HEK293 (cell line): Measurements from ENCODE around the gene SPON1.

Source experiments
- CTCF ChIA-PET: fragments of 350-600 bp; formaldehyde crosslinking; extraction: SDS; loops from one replicate; lab custom pipeline; 2021; ENCODE audit warnings: antibody characterized with exemption; lab: Yijun Ruan, JAX
- POLR2A ChIA-PET: fragments of 300-600 bp; formaldehyde crosslinking; extraction: SDS; loops from one replicate; lab custom pipeline; 2020; ENCODE audit warnings: antibody characterized with exemption, inconsistent platforms; lab: Yijun Ruan, JAX
- H3K27ac ChIP-seq: fragments of 200-500 bp; sonication (Bioruptor generic); 2 replicates; pipeline ENCODE4 v1.5.1; 2014; ENCODE audit warnings: low read depth, low read length, control low read depth, inconsistent platforms; ENCODE audit errors: extremely low read depth
- H3K36me3 ChIP-seq, 2 experiments: fragments of 200-500 bp in 1 of 2; sonication (Bioruptor generic) in 1 of 2; 1 replicate in 1 of 2; 2 replicates in 1 of 2; pipeline ENCODE4 v1.5.1; 2014 to 2017; ENCODE audit warnings: inconsistent platforms in 2 of 2, low read length in 2 of 2; ENCODE audit not compliant: control insufficient read depth in 2 of 2, insufficient read depth in 1 of 2
- H3K4me1 ChIP-seq: fragments of 200-500 bp; sonication (Bioruptor generic); 2 replicates; pipeline ENCODE4 v1.5.1; 2014; ENCODE audit warnings: mild to moderate bottlenecking, low read length, inconsistent platforms; ENCODE audit not compliant: control insufficient read depth, insufficient read depth
- H3K4me3 ChIP-seq: 2 replicates; pipeline ENCODE4 v1.5.1; 2011; ENCODE audit warnings: low read depth, mild to moderate bottlenecking, control low read depth, low read length, moderate library complexity
- H3K9me3 ChIP-seq: fragments of 200-500 bp; sonication (Bioruptor generic); 2 replicates; pipeline ENCODE4 v1.5.1; 2014; ENCODE audit warnings: low read depth, low read length, inconsistent platforms; ENCODE audit not compliant: control insufficient read depth, insufficient read depth
- GFI1B ChIP-seq: fragments of 450-650 bp; formaldehyde crosslinking; IDR thresholded peaks from 2 replicates; pipeline ENCODE4 v1.5.1; 2016; ENCODE audit warnings: missing biosample characterization, missing genetic modification characterization
- HOXD13 ChIP-seq: sonication (generic); formaldehyde crosslinking; IDR thresholded peaks from 2 replicates; pipeline ENCODE4 v1.8.0; 2022; ENCODE audit warnings: missing genetic modification reagents, borderline replicate concordance
- KLF1 ChIP-seq: fragments of 450-650 bp; formaldehyde crosslinking; IDR thresholded peaks from 2 replicates; pipeline ENCODE4 v1.5.1; 2016; ENCODE audit warnings: missing biosample characterization, missing genetic modification characterization
- OSR2 ChIP-seq: fragments of 450-650 bp; formaldehyde crosslinking; IDR thresholded peaks from 2 replicates; pipeline ENCODE4 v1.5.1; 2016; ENCODE audit warnings: missing biosample characterization, missing genetic modification characterization
- SCRT1 ChIP-seq: fragments of 450-650 bp; formaldehyde crosslinking; IDR thresholded peaks from 2 replicates; pipeline ENCODE4 v1.5.1; 2016; ENCODE audit warnings: missing biosample characterization, missing genetic modification characterization, borderline replicate concordance
- TRIM28 ChIP-seq: IDR thresholded peaks from 2 replicates; pipeline ENCODE4 v1.6.1; 2011; ENCODE audit warnings: low read length, control low read depth, borderline replicate concordance
- ZBTB20 ChIP-seq: fragments of 450-650 bp; formaldehyde crosslinking; IDR thresholded peaks from 2 replicates; pipeline ENCODE4 v1.5.1; 2016; ENCODE audit warnings: missing biosample characterization, missing genetic modification characterization
- ZNF112 ChIP-seq: fragments of 450-650 bp; formaldehyde crosslinking; IDR thresholded peaks from 2 replicates; pipeline ENCODE4 v1.5.0; 2017; ENCODE audit warnings: missing biosample characterization, missing genetic modification characterization
- ZNF423 ChIP-seq: fragments of 450-650 bp; formaldehyde crosslinking; IDR thresholded peaks from 2 replicates; pipeline ENCODE4 v1.5.1; 2016; ENCODE audit warnings: missing biosample characterization, missing genetic modification characterization
- ZNF521 ChIP-seq: fragments of 450-650 bp; formaldehyde crosslinking; IDR thresholded peaks from 2 replicates; pipeline ENCODE4 v1.5.1; 2017; ENCODE audit warnings: missing biosample characterization, mild to moderate bottlenecking, missing genetic modification characterization
- ZNF560 ChIP-seq: fragments of 450-650 bp; formaldehyde crosslinking; IDR thresholded peaks from 2 replicates; pipeline ENCODE4 v1.5.1; 2017; ENCODE audit warnings: missing biosample characterization, missing genetic modification characterization, borderline replicate concordance
- ZNF624 ChIP-seq: fragments of 450-650 bp; formaldehyde crosslinking; IDR thresholded peaks from 2 replicates; pipeline ENCODE4 v1.5.1; 2017; ENCODE audit warnings: missing biosample characterization, missing genetic modification characterization
- ZNF677 ChIP-seq: fragments of 450-650 bp; IDR thresholded peaks from 2 replicates; pipeline ENCODE4 v1.5.0; 2018; ENCODE audit warnings: missing biosample characterization, mild to moderate bottlenecking, missing genetic modification characterization, moderate library complexity
- ZNF843 ChIP-seq: fragments of 450-650 bp; formaldehyde crosslinking; IDR thresholded peaks from 2 replicates; pipeline ENCODE4 v1.5.1; 2016; ENCODE audit warnings: missing biosample characterization, missing genetic modification characterization
- TF ChIP-seq, protein P1 (sequence below): fragments of 450-650 bp; formaldehyde crosslinking; IDR thresholded peaks from 2 replicates; pipeline ENCODE4 v1.5.1; 2016; ENCODE audit warnings: missing biosample characterization, missing genetic modification characterization
- TF ChIP-seq, protein P2 (sequence below): fragments of 450-650 bp; formaldehyde crosslinking; IDR thresholded peaks from 2 replicates; pipeline ENCODE4 v1.5.1; 2016; ENCODE audit warnings: missing biosample characterization, missing genetic modification characterization
- TF ChIP-seq, protein P3 (sequence below): fragments of 450-650 bp; formaldehyde crosslinking; IDR thresholded peaks from 2 replicates; pipeline ENCODE4 v1.5.1; 2016; ENCODE audit warnings: missing biosample characterization, missing genetic modification characterization

Gene SPON1

DNA sequence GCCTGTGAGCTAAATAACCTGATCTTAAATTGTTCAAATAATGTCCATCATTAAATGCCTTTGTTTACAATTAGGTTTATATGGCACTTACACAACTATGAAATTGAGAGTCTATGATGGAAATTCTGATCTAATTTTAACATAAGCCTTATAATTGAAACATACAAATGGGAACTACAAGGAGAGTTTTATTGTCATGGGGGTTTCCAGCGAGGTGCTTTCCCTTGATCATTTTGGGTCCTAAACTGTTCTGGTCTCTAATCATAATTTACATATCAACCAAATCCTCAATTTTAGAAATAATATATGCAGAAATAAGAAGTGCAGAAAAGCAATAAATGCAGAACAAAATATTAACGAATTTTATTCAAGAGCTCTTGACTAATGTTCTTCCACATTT, 351.6 kb downstream of the SPON1 start:
- Histone ChIP-seq H3K9me3 (no peaks in the 10 kb centered on the region), H3K4me3 (no peak overlapping the region), H3K4me1 (no peaks in the 10 kb centered on the region), H3K36me3 (no peaks in the 10 kb centered on the region), H3K27ac (no peak overlapping the region)
- TF ChIP-seq, protein P1, sequence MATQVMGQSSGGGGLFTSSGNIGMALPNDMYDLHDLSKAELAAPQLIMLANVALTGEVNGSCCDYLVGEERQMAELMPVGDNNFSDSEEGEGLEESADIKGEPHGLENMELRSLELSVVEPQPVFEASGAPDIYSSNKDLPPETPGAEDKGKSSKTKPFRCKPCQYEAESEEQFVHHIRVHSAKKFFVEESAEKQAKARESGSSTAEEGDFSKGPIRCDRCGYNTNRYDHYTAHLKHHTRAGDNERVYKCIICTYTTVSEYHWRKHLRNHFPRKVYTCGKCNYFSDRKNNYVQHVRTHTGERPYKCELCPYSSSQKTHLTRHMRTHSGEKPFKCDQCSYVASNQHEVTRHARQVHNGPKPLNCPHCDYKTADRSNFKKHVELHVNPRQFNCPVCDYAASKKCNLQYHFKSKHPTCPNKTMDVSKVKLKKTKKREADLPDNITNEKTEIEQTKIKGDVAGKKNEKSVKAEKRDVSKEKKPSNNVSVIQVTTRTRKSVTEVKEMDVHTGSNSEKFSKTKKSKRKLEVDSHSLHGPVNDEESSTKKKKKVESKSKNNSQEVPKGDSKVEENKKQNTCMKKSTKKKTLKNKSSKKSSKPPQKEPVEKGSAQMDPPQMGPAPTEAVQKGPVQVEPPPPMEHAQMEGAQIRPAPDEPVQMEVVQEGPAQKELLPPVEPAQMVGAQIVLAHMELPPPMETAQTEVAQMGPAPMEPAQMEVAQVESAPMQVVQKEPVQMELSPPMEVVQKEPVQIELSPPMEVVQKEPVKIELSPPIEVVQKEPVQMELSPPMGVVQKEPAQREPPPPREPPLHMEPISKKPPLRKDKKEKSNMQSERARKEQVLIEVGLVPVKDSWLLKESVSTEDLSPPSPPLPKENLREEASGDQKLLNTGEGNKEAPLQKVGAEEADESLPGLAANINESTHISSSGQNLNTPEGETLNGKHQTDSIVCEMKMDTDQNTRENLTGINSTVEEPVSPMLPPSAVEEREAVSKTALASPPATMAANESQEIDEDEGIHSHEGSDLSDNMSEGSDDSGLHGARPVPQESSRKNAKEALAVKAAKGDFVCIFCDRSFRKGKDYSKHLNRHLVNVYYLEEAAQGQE (tag by site-specific recombination): no peak
- no peak for TF ChIP-seq OSR2 (tag by site-specific recombination)
- no peak for TF ChIP-seq ZNF112 (tag by site-specific recombination)
- no peak for TF ChIP-seq ZNF521 (tag by site-specific recombination)
- TF ChIP-seq ZNF423: no peak
- TF ChIP-seq HOXD13 (CRISPR knock-in tag): no peak
- TF ChIP-seq ZNF624 (tag by site-specific recombination): no peak
- no peak for TF ChIP-seq KLF1 (tag by site-specific recombination)
- no peak for TF ChIP-seq ZNF560 (tag by site-specific recombination)
- TF ChIP-seq, protein P2, sequence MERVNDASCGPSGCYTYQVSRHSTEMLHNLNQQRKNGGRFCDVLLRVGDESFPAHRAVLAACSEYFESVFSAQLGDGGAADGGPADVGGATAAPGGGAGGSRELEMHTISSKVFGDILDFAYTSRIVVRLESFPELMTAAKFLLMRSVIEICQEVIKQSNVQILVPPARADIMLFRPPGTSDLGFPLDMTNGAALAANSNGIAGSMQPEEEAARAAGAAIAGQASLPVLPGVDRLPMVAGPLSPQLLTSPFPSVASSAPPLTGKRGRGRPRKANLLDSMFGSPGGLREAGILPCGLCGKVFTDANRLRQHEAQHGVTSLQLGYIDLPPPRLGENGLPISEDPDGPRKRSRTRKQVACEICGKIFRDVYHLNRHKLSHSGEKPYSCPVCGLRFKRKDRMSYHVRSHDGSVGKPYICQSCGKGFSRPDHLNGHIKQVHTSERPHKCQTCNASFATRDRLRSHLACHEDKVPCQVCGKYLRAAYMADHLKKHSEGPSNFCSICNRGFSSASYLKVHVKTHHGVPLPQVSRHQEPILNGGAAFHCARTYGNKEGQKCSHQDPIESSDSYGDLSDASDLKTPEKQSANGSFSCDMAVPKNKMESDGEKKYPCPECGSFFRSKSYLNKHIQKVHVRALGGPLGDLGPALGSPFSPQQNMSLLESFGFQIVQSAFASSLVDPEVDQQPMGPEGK (tag by site-specific recombination): no peak
- TF ChIP-seq ZNF677 (tag by site-specific recombination): no peak
- TF ChIP-seq GFI1B (tag by site-specific recombination): no peak
- TF ChIP-seq, protein P3, sequence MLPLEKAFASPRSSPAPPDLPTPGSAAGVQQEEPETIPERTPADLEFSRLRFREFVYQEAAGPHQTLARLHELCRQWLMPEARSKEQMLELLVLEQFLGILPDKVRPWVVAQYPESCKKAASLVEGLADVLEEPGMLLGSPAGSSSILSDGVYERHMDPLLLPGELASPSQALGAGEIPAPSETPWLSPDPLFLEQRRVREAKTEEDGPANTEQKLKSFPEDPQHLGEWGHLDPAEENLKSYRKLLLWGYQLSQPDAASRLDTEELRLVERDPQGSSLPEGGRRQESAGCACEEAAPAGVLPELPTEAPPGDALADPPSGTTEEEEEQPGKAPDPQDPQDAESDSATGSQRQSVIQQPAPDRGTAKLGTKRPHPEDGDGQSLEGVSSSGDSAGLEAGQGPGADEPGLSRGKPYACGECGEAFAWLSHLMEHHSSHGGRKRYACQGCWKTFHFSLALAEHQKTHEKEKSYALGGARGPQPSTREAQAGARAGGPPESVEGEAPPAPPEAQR (tag by site-specific recombination): no peak
- no peak for TF ChIP-seq TRIM28
- CTCF ChIA-PET: no interaction called here
- POLR2A ChIA-PET: no interaction called here

DNA sequence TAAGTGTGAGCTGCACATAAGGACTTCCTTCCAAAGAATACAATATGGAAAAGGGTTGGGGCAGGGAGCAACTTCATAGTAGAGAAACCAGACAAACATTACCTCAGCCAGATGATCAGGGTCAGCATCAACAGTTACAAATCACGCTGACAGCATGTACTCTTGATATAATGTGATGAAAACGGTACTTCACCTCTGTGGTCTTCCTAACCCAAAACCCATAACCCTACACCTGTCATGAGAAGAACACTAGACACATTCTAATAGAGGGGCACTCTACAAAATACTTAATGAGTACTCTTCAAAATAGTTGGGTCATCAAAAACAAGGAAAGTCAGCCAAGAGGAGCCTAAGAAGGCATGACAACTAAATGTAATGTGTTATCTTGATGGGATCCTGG, 352.6 kb downstream of the SPON1 start:
- H3K4me3 ChIP-seq: no peak overlapping the region
- POLR2A ChIA-PET: no interaction called here

More for the DNA sequence above, 352.6 kb downstream of the SPON1 start:
- no peaks in the 10 kb centered on the region for H3K9me3 ChIP-seq
- CTCF ChIA-PET: interaction anchor here (0.8 to 1.1 kb wide), 2 partner anchors 15 to 103 kb away, joined by 3 read pairs; no protein-coding TSS in a partner anchor
- TF ChIP-seq ZBTB20 (tag by site-specific recombination) (no peak), ZNF843 (tag by site-specific recombination) (no peak), SCRT1 (tag by site-specific recombination) (no peak)
- H3K36me3 ChIP-seq: no peaks in the 10 kb centered on the region
- H3K27ac ChIP-seq: no peak overlapping the region
- H3K4me1 ChIP-seq: no peaks in the 10 kb centered on the region
